ENCODE data around the gene DES. TPM values are rescaled to one million over a fixed set of nuclear protein-coding genes. Genes with fewer than 3 reads are reported as not detected.

Gene DES
- total RNA-seq, 1 experiment from 2014 or later = 4.2 TPM

GRCh38 chr2:219409619-219410018, 8.6 kb upstream of the DES start:
- no peak overlapping the region for H2AFZ ChIP-seq (ENCODE audit: low read depth, low read length, poor library complexity, severe bottlenecking)
- intact Hi-C loops (cut with micrococcal nuclease) = loop anchor here (10.0 kb wide), 1 partner anchor 235 kb away; no protein-coding TSS in a partner anchor
- no peaks in the 10 kb centered on the region for H4K20me1 ChIP-seq (ENCODE audit: insufficient read depth)
- POLR2A ChIA-PET = no interaction called here
- CTCF ChIA-PET = no interaction called here
- H3K27me3 ChIP-seq (ENCODE audit: insufficient read depth, low read length) = no peaks in the 10 kb centered on the region
- H3K36me3 ChIP-seq (ENCODE audit: control insufficient read depth in 1 of 2, insufficient read depth in 2 of 2, low read length in 2 of 2) = no peaks in the 10 kb centered on the region
- DNase-seq (ENCODE audit: low read depth, low spot score) (no peak), ATAC-seq (no peak)
- H3K9me2 ChIP-seq (ENCODE audit: insufficient read depth) = no peaks in the 10 kb centered on the region
- no peak overlapping the region for H3K4me3 ChIP-seq (replicated peaks in 1 of 2; ENCODE audit: low read depth in 1 of 2, low read length in 2 of 2)
- RAD21 ChIA-PET (ENCODE audit: low non-redundant PET in 1 of 2, low total read pairs in 2 of 2, uncharacterized antibody in 2 of 2, unreplicated experiment in 2 of 2) = no interaction called here
- H3K4me1 ChIP-seq (ENCODE audit: control insufficient read depth in 1 of 2, insufficient read depth in 2 of 2, low read length in 2 of 2) = peaks cover 7 to 26% of the 10 kb centered on the region in 2 experiments
- no peak overlapping the region for H3K4me2 ChIP-seq (ENCODE audit: low read length)
- no peak for TF ChIP-seq TCF7L2 (IDR thresholded peaks at IDR 0.05; ENCODE audit: borderline replicate concordance, extremely low read depth, insufficient read depth, insufficient read length)
- no peak for TF ChIP-seq FOSL1 (IDR thresholded peaks at IDR 0.05; ENCODE audit: low read depth)
- TF ChIP-seq EZH2 (IDR thresholded peaks at IDR 0.05) = no peak
- no peak for TF ChIP-seq ZFX (IDR thresholded peaks at IDR 0.05)
- no peak for TF ChIP-seq SRF (IDR thresholded peaks at IDR 0.05; ENCODE audit: low read depth)
- TF ChIP-seq CEBPB (IDR thresholded peaks at IDR 0.05; ENCODE audit: low read depth) = no peak
- no peak for TF ChIP-seq ZBTB33 (IDR thresholded peaks at IDR 0.05; ENCODE audit: extremely low read depth, insufficient replicate concordance, low read length)
- H3K9me3 ChIP-seq (ENCODE audit: control insufficient read depth in 1 of 2, insufficient read depth in 1 of 2, low read depth in 1 of 2, low read length in 2 of 2) = no peaks in the 10 kb centered on the region
- H3K79me2 ChIP-seq (ENCODE audit: insufficient read depth, low read length) = no peaks in the 10 kb centered on the region
- no TSS peak for BruUV-seq (replicated peaks)
- H3K27ac ChIP-seq (ENCODE audit: low read depth, low read length) = no peak overlapping the region
- no peak overlapping the region for H3K9ac ChIP-seq (ENCODE audit: low read length)

GRCh38 chr2:219410390-219410789, 7.8 kb upstream of the DES start:
- POLR2A ChIA-PET = no interaction called here
- BruUV-seq (replicated peaks) = no TSS peak
- H3K9ac ChIP-seq (ENCODE audit: low read length) = no peak overlapping the region
- TF ChIP-seq EGR1 (IDR thresholded peaks at IDR 0.05; ENCODE audit: low read depth) = no peak
- peaks cover 7 to 18% of the 10 kb centered on the region in 2 experiments for H3K4me1 ChIP-seq (ENCODE audit: control insufficient read depth in 1 of 2, insufficient read depth in 2 of 2, low read length in 2 of 2)
- no peaks in the 10 kb centered on the region for H4K20me1 ChIP-seq (ENCODE audit: insufficient read depth)
- no peaks in the 10 kb centered on the region for H3K27me3 ChIP-seq (ENCODE audit: insufficient read depth, low read length)
- ATAC-seq (no peak), DNase-seq (ENCODE audit: low read depth, low spot score) (no peak)
- no peaks in the 10 kb centered on the region for H3K36me3 ChIP-seq (ENCODE audit: control insufficient read depth in 1 of 2, insufficient read depth in 2 of 2, low read length in 2 of 2)
- no peak overlapping the region for H3K4me2 ChIP-seq (ENCODE audit: low read length)
- no peak overlapping the region for H3K4me3 ChIP-seq (replicated peaks in 1 of 2; ENCODE audit: low read depth in 1 of 2, low read length in 2 of 2)
- intact Hi-C loops (cut with micrococcal nuclease) = no loop called here
- no peak overlapping the region for H3K27ac ChIP-seq (ENCODE audit: low read depth, low read length)
- no peaks in the 10 kb centered on the region for H3K9me3 ChIP-seq (ENCODE audit: control insufficient read depth in 1 of 2, insufficient read depth in 1 of 2, low read depth in 1 of 2, low read length in 2 of 2)
- CTCF ChIA-PET = no interaction called here
- RAD21 ChIA-PET (ENCODE audit: low non-redundant PET in 1 of 2, low total read pairs in 2 of 2, uncharacterized antibody in 2 of 2, unreplicated experiment in 2 of 2) = no interaction called here
- H3K9me2 ChIP-seq (ENCODE audit: insufficient read depth) = no peaks in the 10 kb centered on the region
- H2AFZ ChIP-seq (ENCODE audit: low read depth, low read length, poor library complexity, severe bottlenecking) = no peak overlapping the region
- no peaks in the 10 kb centered on the region for H3K79me2 ChIP-seq (ENCODE audit: insufficient read depth, low read length)

All from HCT116 (cell line).